ENCODE data around the gene CNFN. TPM values are rescaled to one million over a fixed set of nuclear protein-coding genes. Genes with fewer than 3 reads are reported as not detected.

Gene CNFN
- total and polyA plus RNA-seq, 10 of the 15 experiments (the other 5 are each of a cell fraction or from before 2014, with no cell fraction given) = 0.60 TPM; not detected in 9

- TF ChIP-seq, protein P1, sequence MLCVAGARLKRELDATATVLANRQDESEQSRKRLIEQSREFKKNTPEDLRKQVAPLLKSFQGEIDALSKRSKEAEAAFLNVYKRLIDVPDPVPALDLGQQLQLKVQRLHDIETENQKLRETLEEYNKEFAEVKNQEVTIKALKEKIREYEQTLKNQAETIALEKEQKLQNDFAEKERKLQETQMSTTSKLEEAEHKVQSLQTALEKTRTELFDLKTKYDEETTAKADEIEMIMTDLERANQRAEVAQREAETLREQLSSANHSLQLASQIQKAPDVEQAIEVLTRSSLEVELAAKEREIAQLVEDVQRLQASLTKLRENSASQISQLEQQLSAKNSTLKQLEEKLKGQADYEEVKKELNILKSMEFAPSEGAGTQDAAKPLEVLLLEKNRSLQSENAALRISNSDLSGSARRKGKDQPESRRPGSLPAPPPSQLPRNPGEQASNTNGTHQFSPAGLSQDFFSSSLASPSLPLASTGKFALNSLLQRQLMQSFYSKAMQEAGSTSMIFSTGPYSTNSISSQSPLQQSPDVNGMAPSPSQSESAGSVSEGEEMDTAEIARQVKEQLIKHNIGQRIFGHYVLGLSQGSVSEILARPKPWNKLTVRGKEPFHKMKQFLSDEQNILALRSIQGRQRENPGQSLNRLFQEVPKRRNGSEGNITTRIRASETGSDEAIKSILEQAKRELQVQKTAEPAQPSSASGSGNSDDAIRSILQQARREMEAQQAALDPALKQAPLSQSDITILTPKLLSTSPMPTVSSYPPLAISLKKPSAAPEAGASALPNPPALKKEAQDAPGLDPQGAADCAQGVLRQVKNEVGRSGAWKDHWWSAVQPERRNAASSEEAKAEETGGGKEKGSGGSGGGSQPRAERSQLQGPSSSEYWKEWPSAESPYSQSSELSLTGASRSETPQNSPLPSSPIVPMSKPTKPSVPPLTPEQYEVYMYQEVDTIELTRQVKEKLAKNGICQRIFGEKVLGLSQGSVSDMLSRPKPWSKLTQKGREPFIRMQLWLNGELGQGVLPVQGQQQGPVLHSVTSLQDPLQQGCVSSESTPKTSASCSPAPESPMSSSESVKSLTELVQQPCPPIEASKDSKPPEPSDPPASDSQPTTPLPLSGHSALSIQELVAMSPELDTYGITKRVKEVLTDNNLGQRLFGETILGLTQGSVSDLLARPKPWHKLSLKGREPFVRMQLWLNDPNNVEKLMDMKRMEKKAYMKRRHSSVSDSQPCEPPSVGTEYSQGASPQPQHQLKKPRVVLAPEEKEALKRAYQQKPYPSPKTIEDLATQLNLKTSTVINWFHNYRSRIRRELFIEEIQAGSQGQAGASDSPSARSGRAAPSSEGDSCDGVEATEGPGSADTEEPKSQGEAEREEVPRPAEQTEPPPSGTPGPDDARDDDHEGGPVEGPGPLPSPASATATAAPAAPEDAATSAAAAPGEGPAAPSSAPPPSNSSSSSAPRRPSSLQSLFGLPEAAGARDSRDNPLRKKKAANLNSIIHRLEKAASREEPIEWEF (IDR thresholded peaks at IDR 0.05; ENCODE audit: insufficient replicate concordance, low read depth, low read length) = no peak
- TF ChIP-seq ZNF384 (IDR thresholded peaks at IDR 0.05; ENCODE audit: borderline replicate concordance, low read depth, low read length) = no peak
- no peak for TF ChIP-seq NR2C2 (IDR thresholded peaks at IDR 0.05; ENCODE audit: borderline replicate concordance, control insufficient read depth, insufficient read length, low read depth)
- TF ChIP-seq BCL3 (IDR thresholded peaks at IDR 0.05; ENCODE audit: borderline replicate concordance, insufficient read depth, low read depth, low read length, poor library complexity, severe bottlenecking) = no peak
- TF ChIP-seq NFXL1 (IDR thresholded peaks at IDR 0.05; ENCODE audit: borderline replicate concordance) = no peak
- no peak for TF ChIP-seq ZZZ3 (IDR thresholded peaks at IDR 0.05; ENCODE audit: control insufficient read depth, insufficient read length, low read depth)
- no peak for TF ChIP-seq ELK1 (IDR thresholded peaks at IDR 0.05; ENCODE audit: low read depth, low read length)
These were observed 13.5 kb upstream of the CNFN start (continued) for GRCh38 chr19:42403586-42403985.

All from GM12878 (cell line).